CD1c-positive myeloid dendritic cell (primary cell): Measurements from ENCODE around the gene APLF.
"Not testable (repeated sequence)": the region's sequence is repeated elsewhere in the genome, so short reads cannot be mapped to it uniquely, and the experiment has no call there.

ENCODE experiments used
- DNase-seq: peaks from one replicate; pipeline ENCODE4 v3.0.0-alpha.2; 2016; ENCODE audit errors: extremely low spot score

Gene APLF

DNA sequence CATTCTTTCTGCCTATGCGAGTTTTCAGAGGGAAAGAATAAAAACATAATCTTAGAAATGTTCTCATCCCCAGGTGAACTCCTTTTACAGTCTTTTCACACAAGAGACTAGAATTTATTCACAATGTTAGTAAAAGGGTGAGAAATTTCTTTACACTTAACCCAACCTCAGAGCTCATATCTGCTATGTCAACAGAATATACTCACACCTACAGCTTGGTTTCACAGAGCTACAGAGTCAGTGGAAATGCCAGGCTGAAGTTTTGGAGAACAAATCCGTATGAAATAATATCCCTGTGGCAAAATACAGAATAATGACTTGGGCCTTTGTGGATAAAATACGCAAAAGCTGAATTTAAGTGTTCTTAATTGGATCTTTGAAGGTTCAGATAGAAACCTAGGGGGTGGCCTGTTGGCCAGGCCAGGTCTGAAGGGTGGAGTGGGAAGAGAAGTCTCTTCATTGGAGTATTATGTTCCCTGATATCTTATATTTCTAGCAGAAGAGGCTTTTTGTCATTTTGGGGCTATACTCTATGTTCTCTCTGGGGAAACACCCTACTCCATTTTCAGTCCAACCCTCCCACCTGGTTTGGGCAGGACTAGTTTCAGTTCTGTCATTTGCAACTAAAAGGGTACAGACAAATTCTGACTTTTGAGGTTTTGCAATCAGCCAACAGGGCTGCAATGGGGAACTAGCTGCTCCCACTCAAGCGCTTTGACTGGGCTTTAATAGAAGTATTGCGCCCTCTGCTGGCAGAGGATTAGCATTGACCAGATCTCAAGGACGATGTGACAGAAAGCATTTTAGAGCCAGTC, 26.0 kb upstream of the APLF start:
- peak; percentile 99 for DNase-seq

- no peak for DNase-seq
Observed at GRCh38 chr2:68441994-68442322, 25.4 kb upstream of the APLF start.

DNA sequence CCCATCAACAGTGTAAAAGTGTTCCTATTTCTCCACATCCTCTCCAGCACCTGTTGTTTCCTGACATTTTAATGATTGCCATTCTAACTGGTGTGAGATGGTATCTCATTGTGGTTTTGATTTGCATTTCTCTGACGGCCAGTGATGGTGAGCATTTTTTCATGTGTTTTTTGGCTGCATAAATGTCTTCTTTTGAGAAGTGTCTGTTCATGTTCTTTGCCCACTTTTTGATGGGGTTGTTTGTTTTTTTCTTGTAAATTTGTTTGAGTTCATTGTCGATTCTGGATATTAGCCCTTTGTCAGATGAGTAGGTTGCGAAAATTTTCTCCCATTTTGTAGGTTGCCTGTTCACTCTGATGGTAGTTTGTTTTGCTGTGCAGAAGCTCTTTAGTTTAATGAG, 21.0 kb upstream of the APLF start:
- DNase-seq: not testable (repeated sequence)

GRCh38 chr2:68447118-68447517, 20.3 kb upstream of the APLF start:
- DNase-seq: no peak

- no peak for DNase-seq
Observed at GRCh38 chr2:68448671-68449653, 18.4 kb upstream of the APLF start.

DNA sequence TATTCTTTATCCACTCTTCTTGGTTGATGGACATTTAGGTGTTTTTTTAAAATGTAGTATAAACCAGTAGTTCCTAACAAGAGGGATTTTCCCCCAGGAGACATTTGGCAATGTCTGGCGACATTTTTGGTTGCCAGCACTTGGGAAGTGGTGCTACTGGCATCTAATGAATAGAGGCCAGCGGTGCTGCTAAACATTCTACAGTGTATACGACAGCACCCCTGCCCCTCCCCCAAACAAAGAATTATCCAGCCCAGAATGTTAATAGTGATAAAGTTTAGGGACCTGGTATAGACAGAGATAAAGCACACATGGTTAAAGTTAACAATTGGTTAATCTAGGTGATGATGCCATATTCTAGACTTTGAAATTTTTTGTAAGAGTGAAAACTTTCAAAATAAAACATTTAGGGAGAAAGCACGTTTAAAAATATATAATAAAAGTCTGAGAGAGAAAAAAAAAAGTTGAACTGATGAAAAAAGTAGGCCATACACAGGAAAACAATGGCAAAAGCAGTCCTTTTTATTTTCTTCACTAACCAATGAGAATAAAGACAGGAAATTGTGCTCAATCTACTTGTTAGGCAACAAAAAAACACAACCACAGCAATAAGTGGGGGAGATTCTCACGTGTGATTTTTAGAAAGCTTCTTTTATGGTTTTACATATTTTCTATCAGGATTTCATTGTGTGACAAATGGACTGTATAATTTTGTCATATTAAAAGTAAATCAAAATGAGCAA, 15.1 kb upstream of the APLF start:
- no peak for DNase-seq

- DNase-seq: no peak
Observed at GRCh38 chr2:68453761-68454360, 13.5 kb upstream of the APLF start.

DNA sequence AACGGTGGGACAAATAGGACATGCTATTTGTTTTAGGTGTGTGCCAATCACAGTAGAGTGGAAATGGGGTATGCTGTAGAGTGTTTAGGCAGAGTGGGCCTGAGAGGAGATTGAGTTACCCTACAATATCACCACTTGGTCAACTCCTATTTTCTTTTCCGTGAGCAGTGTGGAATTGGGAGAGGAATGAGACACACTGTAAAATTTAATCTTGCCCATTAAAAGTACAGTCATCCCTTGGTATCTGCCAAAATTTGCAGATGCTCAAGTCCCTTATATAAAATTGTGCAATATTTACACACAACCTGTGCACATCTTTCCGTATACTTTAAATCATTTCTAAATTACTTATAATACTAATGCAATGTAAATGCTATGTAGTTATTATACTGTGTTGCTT, 12.7 kb upstream of the APLF start:
- no peak for DNase-seq

DNA sequence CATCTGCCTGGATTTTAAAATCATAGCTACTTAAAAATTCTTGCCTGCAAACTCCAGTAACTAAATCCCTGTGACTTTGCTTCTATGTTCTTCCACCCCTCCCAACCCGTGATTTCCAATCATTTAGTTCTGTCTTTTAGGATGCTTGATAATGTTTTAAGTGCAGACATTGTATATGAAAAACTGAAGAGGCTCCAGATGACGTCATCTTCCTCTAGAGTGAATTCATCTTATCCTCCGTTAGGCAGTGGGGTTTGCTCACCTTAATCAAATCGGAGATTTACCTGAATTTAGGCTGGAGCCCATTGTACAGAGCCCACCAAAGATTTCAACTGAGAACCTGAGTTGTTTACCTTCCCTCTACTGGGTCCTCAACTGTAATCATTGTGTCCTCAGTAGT, 11.2 kb upstream of the APLF start:
- DNase-seq: no peak

DNA sequence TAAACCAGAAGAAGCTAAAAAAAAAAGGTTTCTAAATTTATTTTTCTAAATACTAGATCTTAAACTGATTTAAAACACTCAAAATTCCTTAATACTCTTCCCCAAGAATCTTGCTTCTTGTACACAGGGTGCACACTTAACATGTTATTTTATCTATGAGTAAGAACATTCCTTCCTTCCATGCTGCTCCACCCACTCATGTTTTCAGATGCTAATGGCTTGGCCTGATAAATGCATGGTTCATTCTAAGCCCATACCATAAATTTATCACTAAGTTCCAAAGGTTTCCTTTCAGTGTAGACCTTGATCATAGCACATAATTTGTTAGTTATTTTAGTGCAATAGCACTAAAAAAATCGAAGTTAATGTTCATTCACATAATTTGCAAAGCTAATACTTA, 8.4 kb upstream of the APLF start:
- no peak for DNase-seq

DNA sequence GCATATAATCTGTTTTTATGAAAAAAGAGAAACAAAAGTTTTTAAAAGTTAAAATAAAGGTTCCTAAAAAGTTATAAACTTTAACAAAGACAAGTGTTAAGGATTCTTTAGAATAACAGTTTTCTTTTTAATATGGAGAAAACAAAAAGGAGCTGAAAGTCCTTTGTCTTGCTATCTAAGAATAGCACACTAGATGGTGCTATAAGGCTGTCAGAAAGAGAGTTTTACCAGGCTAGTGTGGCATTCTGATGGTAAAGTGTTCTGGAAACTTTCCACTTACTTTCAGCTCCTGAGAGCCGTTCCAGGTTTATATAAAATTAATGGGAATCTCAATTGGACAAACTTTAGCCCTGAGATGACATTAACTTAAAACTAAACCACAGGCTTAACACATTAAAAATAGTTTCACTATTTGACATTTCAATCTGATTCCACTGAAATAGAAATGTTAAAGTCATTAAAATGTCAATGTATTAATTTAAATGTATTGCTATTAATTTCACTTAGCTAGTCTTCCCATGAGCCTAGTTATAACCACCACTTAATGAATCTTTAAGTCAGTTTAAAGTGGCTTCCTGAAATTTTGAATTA, 4.0 kb upstream of the APLF start:
- peak; percentile 78 for DNase-seq

DNA sequence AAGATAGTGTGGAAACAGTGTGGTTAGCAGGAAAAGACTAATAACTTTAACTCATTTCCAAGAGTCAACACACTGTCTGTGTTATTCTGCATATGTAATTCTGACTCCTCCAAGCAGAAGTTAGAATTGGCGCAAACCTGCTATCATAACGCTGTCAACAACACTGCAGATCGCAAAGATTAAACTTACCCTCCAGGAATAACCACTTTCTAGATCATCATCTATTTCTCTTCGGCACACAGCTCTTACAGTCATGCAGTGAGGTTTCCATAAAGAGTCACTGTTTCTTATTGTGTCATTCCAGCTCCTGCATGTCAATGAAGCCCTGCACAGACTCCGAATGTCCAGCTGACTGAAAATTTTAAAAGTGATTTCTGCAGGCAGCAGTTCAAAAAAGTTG, 2.7 kb upstream of the APLF start:
- DNase-seq: no peak

DNA sequence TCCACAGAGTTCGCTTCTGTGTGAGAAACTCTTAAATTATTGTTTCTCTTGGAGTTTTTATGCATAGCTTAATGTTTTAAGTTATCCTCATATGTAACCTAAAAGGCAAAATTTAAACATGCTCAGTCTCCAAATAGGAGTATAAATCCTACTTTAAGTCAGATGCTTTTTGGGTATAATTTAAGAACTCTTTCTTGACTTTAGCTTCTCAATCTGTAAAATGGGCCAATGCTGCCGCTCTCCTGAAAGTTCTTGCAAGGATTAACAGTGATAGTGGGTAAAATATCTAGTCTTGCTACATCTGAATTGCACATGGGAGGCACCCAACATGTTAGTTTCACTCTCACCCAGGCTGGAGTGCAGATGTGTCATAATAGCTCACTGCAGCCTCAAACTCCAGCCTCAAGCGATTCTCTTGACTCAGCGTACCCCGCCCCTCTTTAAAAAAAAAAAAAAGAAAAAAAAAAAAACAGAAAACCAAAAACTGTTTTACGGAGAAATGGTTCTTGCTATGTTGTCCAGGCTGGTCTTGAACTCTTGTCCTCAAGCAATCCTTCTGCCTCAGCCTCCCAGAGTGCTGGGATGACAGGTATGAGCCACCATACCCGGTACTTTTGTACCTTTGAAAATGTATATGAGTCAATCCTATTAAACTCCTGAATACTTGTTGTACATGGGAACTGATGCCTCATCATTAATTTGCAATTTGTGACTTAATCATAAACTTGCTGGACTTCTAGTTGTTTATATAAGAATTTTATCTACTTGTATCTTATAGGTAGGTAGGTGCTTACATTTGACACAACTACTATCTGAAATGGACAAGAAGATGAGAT, 2.1 kb upstream of the APLF start:
- DNase-seq: peak; percentile 25

DNA sequence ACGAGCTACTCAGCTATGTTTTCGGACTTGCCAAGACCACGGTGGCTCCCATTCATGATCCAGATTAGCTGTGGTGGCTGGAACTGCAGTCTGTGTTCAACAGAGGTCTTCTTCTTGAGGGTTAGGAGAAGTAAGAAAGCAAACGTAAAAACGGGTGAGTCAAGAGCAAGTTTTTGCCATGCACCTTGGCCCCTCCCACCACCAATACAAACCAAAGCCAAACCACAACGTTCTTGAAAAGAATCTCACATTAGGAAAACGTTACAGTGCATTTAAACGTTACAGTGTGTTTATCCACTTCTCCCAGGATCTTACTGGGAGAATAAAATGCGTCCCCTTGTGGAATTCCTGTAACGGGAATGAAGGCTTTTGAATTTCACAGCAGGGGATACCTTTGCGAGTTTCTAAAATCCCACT, 1.0 kb upstream of the APLF start:
- peak; percentile 80 for DNase-seq

DNA sequence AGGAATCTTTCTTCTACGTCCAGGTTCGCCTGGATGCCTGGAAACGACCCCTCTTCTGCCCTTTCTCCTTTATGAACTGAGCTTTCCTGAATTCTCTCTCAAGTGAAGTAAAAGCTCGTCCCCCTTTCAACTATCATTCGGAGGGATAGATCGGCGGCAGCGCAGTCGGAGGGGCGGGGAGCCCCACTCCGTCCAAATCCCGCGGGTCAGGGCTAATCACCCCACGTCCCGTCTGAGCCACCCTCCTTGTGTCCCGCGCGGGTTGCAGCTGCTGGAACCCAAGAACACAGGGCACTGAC, 658 bp upstream of the APLF start:
- DNase-seq: no peak

DNA sequence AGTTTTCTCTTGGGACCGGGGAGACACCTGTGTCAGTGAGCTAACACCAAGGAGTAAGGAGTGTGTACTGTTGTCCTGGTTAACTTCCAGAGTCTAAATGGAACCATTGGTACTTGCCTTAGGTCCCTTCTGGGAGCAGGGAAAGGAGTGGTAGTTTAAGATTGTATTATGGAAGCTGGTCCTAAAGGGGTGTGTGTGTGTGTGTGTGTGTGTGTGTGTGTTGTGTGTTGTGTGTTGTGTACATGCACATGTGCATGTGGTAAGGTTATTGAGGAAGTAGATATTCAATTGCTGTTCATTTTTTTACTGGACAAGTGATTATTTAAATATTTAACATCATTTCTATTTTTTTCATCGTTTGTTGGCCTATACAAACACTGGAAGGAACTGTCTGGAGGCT, 1.4 kb downstream of the APLF start:
- no peak for DNase-seq

DNA sequence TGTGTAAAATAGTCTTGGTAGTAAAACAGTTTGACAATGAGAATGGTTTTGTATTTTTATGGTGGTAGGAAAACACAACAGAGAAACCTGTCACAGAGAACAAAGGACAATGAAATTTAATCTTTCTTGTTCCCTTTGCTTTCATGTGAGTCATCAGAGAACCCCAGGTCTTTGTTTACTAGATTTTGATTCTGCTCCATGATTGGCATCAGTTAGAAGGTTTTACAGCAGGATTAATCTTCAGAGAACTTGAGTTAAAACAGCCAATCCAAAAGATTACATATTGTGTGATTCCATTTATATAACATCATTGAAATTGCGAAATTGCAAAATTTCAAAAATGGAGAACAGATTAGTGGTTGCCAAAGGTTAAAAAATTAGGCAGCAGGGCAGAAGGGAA, 2.5 kb downstream of the APLF start:
- DNase-seq: no peak

- DNase-seq: no peak
Observed at GRCh38 chr2:68471385-68471784, 4.0 kb downstream of the APLF start.

GRCh38 chr2:68472796-68473414, 5.5 kb downstream of the APLF start:
- no peak for DNase-seq

DNA sequence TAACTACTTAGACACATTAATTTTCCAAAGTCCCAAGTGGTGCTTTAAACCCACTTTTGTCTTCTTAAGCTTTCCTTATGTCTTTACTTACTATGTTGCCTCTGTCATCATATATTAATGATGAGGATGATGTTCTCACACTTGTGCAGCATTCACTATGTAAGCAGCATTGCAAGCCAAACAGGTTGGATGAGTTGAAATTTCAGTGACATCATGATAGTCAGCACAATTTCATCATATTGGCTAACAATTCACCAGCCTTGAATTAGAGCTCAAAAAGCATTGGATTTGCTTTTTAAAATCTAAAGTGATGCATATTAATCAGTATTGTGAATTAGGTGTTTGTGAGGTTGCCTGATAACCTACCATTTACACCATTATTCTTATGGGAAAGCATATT, 7.7 kb downstream of the APLF start:
- no peak for DNase-seq
